DMS153 treated with DMSO at 0.1 percent for 48 hours (cell line): Measurements from ENCODE around the gene PYROXD2.
"Not testable (repeated sequence)": the region's sequence is repeated elsewhere in the genome, so short reads cannot be mapped to it uniquely, and the experiment has no call there.

Experiments used
- DNase-seq: peaks from one replicate; lab custom pipeline; 2025; ENCODE audit not compliant: unreplicated experiment; lab: John Stamatoyannopoulos, UW

PYROXD2 gene

DNA sequence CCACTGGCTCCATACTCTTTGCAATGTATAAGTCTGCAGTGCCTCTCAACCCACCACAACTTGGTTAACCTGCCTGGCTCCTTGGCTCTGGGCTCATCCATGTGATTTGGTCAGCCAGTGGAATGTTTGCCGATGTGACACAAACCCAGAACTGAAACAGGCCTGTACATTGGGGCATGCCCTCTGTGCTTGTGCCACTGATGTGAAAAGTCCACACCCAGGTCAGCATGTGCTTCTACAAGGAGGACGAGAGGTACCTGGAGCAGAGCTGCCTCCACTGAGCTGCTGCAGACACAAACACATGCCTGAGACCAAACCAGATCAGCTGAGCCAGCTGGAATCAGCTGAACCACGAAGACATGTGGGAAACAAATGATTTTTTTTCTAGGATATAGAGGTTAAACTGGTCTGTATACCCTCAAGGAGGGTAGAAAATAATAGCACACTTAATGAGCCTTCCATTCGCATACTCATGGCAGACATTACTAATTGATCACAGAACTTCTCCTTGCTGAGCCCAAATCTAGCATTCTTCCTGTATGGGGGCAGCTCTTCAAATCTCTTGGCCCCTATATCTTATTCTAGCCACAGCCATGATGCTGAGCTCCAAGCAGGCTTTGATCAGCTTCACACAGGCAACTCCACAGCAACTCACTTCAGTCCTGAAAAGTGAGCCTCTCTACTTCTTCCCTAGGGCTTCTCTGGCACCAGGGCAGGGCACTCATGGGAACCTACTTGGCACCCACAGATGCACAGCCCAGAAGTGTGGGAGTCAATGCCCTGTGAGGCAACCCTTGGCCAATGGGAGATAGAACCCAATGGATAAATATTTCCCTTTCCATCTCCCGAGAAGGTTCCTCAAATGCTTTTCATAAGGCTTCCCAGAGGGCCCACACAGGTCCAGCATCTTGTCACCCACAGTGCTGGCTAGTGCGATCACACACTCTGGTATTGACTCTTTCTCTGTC is 18.6 kb downstream of the PYROXD2 start:
- DNase-seq, result no peak

DNA sequence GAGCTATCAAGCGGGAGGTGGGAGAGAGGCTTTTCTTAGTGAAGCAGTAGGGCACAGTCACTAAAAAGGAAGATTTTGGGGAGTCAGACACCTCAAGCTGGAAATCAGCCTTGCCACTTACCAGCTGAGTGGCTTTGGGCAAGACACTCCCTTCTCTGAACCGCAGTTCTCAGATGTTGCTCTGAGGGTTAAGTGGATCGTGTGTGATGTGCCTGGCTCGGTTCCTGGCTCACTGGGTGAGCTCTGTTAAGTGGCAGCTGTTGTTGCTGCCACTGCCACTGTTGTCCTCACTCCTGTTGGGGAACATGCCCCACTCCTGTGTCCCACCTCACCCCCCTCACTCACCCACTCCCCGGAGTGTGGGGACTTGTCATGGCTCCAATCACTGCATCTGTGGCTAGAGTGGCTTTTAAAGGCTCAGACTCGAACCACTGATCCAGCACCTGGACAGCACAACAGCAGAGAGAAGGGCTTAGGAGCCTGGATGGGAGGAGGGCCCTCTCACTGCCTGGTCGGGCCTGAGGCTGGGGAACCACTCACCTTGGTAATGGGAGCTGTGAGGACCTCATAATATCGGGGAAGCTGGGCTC is 20.0 kb downstream of the PYROXD2 start:
- no peak for DNase-seq

- no peak for DNase-seq
Observed at GRCh38 chr10:98391578-98391991, 23.4 kb downstream of the PYROXD2 start.

GRCh38 chr10:98391065-98391464 is 23.9 kb downstream of the PYROXD2 start:
- no peak for DNase-seq

DNA sequence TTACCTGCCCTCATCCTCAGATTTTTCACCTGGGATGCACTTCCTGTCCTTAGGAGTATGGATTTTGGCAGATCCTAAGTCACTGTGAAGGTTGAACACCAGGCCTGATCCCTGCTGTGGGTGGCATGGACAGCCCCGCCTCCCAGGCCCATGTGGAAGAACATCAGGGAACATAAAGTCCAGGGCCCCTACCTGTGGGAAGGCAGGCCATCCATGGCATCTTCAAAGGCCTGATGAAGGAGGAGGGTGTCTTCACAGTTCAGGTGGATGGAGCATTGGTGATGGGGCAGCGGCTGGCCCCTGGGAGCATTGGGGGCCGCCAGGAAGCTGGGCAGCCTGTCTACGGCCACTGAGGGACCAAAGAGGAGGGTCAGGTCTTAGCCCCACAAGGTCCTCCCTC is 24.6 kb downstream of the PYROXD2 start:
- no peak for DNase-seq

DNA sequence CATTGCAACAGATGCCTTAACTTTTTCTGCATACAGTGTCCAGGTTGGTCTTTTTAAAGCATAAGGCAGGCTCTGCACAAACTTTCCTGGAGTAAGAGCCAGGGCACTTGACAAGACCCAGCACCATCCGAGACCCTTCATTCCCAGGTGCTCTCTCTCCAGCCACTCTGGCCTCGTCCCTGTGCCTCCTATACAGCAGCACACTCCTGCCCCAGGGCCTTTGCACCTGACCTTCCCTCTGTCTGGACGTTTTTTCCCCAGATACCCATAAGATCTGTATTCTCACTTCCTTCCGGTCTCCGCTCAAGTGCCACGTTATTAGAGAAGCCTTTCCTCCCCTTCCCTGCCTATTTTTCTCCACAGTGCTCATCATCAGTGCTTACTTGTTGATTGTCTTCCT is 25.6 kb downstream of the PYROXD2 start:
- no peak for DNase-seq

GRCh38 chr10:98388101-98388655 is 26.8 kb downstream of the PYROXD2 start:
- no peak for DNase-seq

- DNase-seq, result no peak
Observed at GRCh38 chr10:98384531-98385133, 30.4 kb downstream of the PYROXD2 start.

DNA sequence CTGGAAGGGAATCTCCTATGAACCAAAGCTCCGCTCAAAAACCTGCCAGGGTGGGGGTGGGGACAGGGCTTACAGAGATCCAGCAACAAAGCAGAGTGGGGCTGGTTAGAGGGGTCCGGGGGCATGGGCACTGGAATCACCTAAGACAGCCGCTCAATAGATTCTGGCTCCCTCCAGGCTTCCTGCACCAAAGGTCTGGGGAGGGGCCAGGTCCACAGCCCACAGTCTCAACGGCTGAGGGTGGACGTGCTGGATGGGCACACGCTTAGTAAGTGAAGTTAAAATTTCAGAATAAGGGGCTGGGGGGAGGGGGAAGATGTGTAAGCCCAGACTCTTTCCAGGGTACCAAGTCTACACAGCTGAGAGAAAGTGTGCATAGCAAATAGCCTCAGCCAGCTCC is 31.1 kb downstream of the PYROXD2 start:
- DNase-seq, result no peak

DNA sequence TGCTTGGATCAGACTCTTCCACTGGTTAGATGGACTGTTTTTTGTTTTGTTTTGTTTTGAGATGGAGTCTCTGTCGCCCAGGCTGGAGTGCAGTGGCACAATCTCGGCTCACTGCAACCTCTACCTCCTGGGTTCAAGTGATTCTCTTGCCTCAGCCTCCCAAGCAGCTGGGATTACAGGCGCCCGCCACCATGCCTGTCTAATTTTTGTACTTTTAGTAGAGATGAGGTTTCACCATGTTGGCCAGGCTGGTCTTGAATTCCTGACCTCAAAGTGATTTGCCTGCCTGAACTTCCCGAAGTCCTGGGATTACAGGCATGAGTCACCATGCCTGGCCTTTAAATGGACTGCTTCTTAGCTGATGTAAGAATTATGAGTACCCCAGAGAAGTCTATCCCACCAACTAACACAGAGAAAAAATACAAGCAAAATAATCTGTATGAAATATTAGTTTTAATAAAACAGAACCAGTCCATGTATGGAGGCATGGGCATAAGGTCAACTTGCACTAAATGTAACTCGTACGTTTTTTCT is 31.8 kb downstream of the PYROXD2 start:
- not testable (repeated sequence) for DNase-seq

DNA sequence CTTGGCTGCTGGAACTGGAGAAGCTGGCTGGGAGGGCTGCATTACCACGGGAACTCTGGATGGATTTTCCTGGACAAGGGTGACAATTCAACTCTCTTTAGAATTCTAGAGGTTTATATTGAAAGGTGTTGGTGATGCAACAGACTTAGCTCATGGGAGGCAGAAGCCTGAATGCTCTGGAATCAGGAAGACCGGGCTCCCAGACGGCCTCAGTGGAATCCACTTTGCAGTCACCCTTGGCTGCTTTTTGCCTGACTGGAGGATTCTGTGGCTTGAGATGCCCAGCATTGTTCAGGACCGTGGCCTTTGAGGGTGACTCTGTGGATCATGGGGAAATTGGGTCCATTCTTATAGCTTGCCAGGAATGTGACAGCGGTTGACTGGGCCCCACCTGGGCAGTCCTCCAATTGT is 32.3 kb downstream of the PYROXD2 start:
- no peak for DNase-seq

GRCh38 chr10:98380493-98381339 is 34.3 kb downstream of the PYROXD2 start:
- DNase-seq, result no peak

DNA sequence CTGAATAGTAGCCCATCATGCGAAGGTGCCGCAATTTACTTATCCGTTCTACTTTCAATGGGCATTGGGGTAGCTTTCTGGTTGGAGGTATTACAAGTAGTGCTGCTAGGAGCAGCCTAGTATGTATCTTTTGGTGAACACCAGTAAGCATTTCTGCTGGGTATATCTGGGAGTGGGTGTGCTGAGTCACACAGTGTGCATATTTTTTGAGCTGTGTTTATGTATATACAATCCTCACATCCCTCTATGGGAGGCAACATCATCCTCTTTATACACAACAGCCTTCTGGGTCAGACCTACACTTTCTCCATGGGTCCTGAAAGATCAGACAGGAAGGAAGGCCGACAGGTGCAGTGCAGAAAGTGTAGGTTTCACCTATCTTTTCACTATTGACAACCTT is 36.3 kb downstream of the PYROXD2 start:
- DNase-seq, result no peak

DNA sequence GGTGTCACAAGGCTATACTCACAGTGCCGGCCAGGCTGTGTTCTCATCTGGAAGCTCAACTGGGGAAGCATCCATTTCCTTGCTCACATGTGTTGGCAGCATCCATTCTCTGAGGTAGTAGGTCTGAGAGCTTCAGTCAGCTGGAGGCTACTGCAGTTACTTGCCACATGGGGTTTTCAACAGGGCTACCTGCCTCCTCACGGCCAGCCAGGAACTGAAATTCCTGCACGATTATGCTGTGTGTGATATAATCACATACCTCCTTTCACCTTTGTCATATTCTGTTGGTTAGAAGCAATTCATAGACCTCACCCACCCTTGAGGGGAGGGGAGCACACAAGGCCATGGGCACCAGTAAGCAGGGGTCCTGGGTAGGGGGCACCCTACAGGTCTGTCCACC is 37.4 kb downstream of the PYROXD2 start:
- DNase-seq, result no peak

DNA sequence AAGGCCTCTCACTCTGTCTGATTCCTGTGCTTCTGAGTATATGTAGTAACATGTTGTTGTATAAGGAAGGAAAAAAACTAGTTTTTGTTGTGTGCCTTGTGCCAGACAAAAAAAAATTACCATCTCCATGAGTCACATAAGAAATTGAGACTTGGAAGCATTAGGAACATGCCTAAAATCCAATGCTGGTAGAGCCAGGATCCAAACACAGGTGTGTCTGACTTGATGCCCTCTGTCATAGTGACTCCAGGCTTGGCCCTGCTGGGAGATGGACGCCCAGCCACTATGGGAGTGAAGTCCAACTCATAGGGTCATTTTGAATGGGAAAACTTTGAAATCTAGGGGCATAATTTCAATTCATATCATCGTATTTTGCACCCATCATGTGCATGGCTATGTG is 38.0 kb downstream of the PYROXD2 start:
- DNase-seq, result no peak

DNA sequence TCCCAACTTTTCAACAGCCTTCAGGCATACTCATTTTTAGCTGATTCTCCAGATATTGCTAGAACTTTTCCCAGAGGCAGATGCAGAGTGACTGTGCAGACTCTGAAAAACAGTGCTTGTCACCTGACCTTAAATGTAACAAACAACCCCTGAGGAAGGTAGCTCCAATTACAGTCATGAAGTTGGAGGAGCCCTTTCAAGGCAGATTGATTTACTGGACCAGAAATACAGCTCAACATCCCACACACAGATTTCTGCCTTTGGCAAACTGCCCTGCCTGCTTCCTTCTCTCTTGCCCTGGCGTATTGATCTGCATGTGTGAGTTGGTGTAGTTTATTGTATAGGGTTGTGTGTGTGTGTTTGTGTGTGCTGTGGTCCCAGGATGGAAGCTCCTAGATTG is 38.5 kb downstream of the PYROXD2 start:
- DNase-seq, result peak; percentile 64

- peak; percentile 72 for DNase-seq
Observed at GRCh38 chr10:98374217-98374985, 40.6 kb downstream of the PYROXD2 start.

GRCh38 chr10:98373260-98374040 is 41.5 kb downstream of the PYROXD2 start:
- DNase-seq, result no peak
